Endothelial cell of umbilical vein (primary cell): ENCODE results near the gene STRIT1.

Experiments
- EZH2 ChIP-seq: IDR thresholded peaks from 2 replicates; pipeline ENCODE4 v1.6.1; 2012; ENCODE audit warnings: borderline replicate concordance, low read depth, mild to moderate bottlenecking, moderate library complexity, low read length, inconsistent platforms; ENCODE audit not compliant: severe bottlenecking
- MAX ChIP-seq: IDR thresholded peaks from 2 replicates; pipeline ENCODE4 v1.6.1; 2011; ENCODE audit not compliant: insufficient read depth, insufficient read length
- TF ChIP-seq, protein P1 (sequence below), 2 donors: IDR thresholded peaks; 1 replicate in 1 of 2; 2 replicates in 1 of 2; pipeline ENCODE4 v1.5.1; 2011; ENCODE audit warnings: low read length in 2 of 2, mild to moderate bottlenecking in 2 of 2, moderate library complexity in 2 of 2, control low read depth in 1 of 2, inconsistent platforms in 1 of 2, low read depth in 1 of 2; ENCODE audit not compliant: insufficient read depth in 1 of 2; ENCODE audit errors: extremely low read depth in 1 of 2

DNA sequence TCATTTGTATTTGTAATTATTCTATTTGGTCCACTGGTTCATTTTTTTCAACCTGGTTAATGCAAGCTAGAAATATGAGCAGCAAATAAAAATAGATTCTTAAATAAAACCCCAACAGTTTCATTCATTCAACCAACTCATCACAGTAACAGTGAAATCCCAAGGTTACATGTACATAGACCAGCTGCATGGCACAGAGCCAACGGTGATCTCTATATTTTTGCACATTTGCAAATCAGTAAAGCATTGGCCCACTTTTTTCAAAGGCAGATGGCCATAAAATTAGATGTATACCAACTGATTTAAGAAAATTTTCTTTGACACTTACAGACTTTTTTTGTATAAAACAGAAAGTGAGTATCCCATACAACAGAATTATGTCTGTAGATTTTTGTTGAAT, 49.3 kb downstream of the STRIT1 start:
- TF ChIP-seq, protein P1, sequence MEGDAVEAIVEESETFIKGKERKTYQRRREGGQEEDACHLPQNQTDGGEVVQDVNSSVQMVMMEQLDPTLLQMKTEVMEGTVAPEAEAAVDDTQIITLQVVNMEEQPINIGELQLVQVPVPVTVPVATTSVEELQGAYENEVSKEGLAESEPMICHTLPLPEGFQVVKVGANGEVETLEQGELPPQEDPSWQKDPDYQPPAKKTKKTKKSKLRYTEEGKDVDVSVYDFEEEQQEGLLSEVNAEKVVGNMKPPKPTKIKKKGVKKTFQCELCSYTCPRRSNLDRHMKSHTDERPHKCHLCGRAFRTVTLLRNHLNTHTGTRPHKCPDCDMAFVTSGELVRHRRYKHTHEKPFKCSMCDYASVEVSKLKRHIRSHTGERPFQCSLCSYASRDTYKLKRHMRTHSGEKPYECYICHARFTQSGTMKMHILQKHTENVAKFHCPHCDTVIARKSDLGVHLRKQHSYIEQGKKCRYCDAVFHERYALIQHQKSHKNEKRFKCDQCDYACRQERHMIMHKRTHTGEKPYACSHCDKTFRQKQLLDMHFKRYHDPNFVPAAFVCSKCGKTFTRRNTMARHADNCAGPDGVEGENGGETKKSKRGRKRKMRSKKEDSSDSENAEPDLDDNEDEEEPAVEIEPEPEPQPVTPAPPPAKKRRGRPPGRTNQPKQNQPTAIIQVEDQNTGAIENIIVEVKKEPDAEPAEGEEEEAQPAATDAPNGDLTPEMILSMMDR (IDR thresholded peaks at IDR 0.05; ENCODE audit: extremely low read depth in 1 of 2, insufficient read depth in 1 of 2, low read depth in 1 of 2, low read length in 2 of 2): no peak
- TF ChIP-seq MAX (no peak), EZH2 (no peak)
